Hematopoietic multipotent progenitor cell treated with erythropoietin and hydrocortisone succinate and interleukin-3 and kit ligand, for 4 days (in vitro differentiated cells): Measurements from ENCODE around the gene PDE4A.
A peak's percentile ranks its signal among the peaks of the same experiment; 100 is the strongest.
"Not testable (repeated sequence)": the region's sequence is repeated elsewhere in the genome, so short reads cannot be mapped to it uniquely, and the experiment has no call there.

Source experiments
- DNase-seq: peaks from one replicate; pipeline ENCODE4 v3.0.0-alpha.2; 2015

PDE4A gene

DNA sequence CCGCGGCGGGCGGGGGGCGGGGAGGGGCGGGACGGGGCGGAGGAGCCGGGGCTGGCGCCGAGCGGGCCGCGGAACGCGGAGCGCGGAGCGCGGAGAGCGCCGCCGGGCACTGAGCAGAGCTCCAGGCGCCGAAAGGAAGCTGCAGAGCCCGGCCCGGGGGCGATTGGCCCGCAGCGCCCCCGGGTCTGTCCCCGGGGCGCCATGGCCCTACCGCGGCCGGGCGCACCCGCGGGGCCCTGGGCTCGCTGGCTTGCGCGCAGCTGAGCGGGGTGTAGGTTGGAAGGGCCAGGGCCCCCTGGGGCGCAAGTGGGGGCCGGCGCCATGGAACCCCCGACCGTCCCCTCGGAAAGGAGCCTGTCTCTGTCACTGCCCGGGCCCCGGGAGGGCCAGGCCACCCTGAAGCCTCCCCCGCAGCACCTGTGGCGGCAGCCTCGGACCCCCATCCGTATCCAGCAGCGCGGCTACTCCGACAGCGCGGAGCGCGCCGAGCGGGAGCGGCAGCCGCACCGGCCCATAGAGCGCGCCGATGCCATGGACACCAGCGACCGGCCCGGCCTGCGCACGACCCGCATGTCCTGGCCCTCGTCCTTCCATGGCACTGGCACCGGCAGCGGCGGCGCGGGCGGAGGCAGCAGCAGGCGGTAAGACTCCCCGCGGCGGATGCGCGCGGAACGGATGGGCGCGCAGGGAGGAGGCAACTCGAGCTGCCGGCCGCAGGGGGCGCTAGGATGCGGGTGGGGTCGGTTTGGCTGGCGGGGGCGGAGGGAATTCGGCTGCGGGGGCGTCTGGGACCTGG, at the start of gene PDE4A:
Gene PDE4A (plus strand): TSS at position 95 of the 796 bp plus-strand sequence. CDS start 227 bp downstream, at position 322.
- DNase-seq = peak; percentile 81

DNA sequence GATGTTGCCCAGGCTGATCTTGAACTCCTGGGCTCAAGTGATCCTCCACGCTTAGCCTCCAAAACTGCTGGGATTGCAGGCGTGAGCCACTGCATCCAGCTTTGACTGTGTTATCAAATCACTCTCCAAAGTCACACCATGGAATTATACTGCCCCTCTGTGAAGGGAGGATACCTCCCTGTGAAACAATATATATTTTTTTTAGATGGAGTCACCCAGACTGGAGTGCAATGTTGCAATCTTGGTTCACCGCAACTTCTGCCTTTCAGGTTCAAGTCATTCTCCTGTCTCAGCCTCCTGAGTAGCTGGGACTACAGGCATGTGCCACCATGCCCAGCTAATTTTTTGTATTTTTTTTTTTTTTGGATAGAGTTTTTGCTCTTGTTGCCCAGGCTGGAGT, 47.6 kb upstream of the PDE4A start:
- DNase-seq = peak; percentile 34

DNA sequence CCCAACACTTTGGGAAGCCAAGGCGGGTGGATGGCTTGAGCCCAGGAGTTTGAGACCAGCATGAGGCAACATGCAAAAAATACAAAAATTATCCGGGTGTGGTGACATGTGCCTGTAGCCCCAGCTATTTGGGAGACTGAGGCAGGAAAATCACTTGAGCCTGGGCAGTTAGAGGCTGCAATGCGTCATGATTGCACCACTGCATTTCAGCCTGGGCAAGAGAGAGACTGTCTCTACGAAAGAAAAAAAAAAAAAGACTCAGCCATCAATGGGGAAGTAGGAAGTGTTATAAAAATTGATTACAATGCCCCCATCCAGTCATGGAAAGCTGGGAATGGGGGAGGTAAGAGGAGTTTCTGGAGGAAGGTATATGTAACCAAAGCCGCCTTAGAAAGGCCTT, 45.4 kb upstream of the PDE4A start:
- DNase-seq = no peak

DNA sequence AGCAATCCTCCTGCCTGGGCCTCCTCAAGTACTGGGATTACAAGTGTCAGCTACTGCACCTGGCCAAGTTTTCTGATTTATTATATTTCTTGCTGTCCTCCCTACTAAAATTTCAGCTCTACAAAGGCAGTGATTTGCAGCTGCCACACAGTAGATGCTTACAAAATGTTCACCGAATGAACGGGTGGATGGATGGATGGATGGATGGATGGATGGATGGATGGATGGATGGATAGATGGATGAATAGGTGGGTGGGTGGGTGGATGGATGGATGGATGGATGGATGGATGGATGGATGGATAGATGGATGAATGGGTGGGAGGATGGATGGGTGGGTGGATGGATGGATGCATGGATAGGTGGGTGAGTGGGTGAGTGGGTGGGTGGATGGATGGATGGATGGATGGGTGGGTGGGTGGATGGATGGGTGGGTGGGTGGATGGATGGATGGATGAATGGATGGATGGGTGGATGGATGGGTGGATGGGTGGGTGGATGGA, 43.1 kb upstream of the PDE4A start:
- DNase-seq = not testable (repeated sequence)

DNA sequence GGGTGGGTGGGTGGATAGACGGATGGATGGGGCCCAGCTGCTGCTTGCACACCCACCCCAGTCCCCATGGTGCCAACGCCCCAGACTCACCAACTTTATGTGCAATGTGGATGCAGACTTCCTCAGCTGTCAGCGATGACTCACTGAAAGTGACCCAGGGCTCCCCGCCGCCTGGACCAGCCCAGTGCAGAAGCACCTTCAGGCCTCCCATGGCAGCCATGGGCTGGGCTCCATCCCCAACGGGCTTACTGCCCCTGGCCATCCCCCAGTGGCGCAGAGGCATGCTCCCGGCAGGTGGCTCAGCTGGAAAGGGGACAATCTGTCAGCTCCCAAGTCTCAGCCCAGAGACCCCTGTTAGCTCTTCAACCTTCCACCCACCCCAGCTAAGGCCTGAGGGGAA, 42.2 kb upstream of the PDE4A start:
- DNase-seq = no peak

DNA sequence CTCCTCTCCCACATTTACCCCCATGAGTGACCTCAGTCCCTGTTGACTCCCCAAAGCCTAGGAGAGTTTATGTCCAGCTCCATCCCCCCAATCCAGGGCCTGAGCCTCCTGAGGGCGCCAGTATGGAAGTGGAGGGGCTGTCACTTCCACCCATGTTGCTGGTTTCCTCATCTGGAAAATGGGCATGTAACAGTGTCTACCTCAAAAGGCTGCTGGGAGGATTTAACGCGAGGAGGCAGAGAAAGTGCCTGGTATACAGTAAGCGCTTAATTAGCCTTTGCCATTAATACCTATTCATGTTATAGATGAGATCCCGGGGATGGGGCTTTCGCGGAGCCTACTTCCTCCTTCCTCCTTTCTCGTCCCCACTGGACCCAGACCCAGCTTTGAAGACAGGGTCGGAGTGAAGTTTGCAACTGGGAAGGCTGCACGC, 40.4 kb upstream of the PDE4A start:
- no peak for DNase-seq

DNA sequence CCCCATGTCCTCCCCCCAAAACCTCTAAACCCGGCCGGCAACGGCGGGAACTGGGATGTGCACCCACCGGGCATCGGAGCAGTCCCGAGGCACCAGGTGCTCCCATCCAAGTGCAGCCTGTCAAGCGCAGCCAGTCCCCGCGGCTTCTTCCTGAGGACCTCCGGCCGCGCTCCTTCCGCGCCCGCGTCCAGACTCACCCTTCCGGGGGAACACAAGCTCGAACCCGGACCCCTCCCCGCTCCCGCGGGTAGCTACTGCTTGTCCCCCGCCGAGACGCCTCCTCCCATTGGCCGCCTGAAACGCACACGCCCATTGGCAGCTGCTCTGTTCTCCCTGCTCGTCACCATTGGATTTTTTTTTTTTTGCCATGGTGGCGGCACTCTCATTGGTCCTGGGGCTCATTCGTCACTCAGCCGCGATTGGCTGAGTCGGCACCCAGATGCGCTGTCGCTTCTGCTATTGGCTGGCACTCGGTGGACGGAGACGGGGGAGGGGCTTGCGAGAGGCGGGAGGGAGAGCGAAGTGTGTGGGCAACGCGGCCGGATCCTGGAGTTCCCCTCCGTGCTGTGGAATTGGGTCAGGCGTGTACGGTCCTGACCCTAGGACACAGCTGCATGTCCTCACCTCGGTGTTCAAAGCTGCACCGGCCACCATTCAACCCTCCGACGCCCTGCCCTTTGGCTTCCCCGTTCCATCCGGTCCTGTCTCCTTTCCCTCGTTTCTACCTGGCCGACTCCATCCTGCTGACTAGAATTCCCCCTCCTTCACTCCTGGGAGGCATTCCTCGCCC, 39.8 kb upstream of the PDE4A start, which contains the start of gene TYK2:
Gene TYK2 (minus strand): TSS at position 260 of the 790 bp plus-strand sequence. CDS start 2,166 bp downstream, outside the sequence.
- DNase-seq = peak; percentile 99

DNA sequence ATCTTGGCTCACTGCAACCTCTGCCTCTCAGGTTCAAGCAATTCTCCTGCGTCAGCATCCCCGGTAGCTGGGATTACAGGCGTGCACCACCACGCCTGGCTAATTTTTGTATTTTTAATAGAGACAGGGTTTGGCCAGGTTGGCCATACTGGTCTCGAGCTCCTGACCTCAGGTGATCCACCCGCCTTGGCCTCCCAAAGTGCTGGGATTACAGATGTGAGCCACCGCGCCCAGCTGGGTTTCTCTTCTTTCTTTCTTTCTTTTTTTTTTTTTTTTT, 37.2 kb upstream of the PDE4A start:
- DNase-seq = not testable (repeated sequence)

DNA sequence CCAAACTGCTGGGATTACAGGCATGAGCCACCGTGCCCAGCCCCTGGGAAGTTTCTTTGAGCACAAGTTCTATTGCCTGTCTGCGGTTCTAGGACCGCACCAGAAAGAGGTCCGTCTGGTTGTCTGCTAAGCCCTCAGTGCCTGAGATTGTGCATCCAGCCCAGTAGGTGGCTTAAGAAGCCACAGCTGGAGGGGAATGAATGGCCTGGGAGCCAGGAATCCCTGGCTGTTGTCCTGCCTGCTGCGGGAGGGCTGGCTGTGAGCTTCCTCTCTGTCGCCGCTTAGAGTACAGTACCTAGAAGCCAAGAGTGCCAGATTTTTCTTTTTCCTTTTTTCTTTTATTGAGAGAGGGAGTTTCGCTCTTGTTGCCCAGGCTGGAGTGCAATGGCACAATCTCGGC, 35.8 kb upstream of the PDE4A start:
- DNase-seq = no peak

DNA sequence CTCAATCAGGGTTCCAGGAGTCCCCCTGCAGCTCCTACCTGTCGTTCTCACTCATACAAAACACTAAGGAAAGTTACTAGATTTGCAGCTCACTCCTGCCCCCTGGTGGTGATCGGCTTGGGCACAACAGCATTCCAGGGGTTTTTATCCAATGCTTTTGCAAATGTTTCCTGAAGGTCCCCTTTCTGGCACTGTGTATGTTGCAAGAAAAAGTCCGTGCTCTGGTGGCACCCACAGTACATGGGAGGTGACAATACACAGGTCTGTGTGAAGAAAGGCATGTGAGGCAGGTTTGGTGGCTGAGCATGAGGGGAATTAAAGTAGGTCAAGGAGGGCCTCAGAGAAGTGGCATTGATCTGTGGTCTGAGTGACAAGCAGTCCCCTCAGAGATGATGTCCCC, 31.4 kb upstream of the PDE4A start:
- DNase-seq = peak; percentile 85

DNA sequence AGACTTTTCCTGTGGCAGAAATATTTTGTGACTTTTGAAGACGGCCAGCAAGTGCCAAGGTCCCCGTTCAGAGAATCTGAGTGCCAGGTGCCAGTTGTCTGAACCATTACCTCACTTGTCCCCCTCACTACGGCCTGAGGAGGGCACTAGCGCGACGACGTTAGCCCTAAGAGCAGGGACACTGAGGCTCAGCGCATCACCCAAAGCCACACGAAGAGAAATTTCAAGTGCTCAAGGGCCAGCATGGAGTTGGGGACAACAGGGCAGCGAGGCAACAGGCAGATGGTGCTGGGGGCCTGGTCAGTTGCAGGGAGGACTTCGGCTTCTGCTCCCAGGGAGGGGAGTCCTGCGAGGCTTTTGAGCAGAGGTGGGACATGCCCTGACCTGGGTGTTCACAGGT, 30.5 kb upstream of the PDE4A start:
- DNase-seq = peak; percentile 52

DNA sequence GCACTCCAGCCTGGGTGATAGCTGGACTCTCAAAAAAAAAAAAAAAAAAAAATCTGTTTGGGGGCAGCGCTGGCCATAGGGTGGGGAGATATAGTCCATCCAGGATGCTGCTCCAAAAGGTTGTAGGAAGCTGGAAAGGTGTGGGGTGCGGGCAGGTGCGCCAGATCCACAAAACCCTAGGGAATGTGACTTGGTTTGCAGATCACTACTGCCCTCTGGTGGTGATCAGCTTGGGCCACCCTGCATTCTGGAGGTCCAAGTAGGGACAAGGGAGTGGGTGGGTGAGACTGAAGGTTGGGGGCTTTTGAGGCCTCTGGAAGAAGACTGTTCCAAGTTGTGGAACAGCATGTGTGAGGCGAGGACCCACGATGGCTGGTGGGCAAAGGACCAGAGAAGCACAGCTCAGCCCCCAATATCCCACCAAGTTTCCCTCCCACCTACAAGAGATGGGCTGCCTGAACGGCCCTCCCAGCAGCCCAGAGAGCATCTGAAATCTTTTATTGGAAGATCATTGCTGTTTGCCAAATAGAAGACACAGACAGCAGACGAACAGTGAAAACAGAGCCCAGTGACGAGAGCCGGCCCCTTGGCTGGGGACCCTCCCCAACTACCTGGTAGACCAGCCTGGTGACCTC, 29.6 kb upstream of the PDE4A start:
- DNase-seq = peak; percentile 82

DNA sequence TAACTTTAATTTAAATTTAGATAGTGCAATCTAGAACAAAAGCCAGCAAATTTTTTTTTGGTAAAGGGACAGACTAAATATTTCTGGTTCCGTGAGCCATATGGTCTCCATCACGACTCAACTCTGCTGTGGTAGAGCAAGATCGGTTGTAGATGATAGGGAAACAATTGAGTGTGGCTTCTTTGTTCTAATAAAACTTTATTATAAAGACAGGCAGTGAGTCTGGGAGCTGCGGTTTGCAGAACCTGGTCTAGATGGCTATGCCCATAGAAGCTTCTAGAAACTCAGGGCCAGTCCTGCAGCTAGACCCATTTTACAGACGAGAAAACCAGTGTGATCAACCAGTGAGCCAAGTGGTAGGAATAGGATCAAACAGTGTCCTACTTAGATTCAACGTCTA, 28.2 kb upstream of the PDE4A start:
- DNase-seq = no peak

DNA sequence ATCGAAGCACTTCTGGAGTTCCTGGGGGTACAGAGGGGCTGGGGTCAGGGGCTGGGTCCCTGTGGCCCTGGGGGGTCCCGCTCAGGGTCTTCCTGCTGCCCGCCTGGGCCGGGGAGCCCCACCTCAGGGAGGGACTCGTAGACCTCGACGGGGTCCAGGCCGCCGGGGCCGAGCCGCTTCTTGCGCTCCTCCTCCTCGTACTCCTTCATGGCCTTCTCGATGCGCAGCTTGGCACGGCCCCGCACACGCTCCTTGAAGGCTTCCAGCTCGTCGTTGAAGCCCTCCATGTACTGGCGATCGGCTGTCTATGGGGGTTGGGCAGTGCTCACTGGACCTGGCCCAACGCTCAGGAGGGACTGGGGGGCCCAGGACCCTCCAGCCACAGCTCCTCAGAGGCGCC, 27.2 kb upstream of the PDE4A start:
- no peak for DNase-seq

DNA sequence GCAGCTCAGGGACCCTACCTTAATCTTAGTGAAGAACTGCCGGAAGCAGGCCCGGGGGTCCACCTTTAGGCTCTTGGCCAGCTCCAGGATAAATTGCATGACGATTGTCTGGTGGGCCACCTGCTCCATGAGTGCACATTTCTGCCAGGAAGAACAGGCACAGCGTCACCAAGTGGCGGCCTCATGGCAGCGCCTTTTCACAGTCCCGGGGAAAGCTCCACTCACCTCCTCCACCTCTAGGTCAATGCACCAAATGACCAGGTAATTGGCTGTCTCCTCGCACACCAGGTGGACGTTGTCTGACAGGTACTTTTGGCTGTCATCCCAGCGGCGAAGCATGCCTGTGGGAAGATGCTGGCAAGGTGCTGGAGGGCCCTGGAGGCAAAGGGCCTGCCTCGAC, 25.3 kb upstream of the PDE4A start:
- no peak for DNase-seq

DNA sequence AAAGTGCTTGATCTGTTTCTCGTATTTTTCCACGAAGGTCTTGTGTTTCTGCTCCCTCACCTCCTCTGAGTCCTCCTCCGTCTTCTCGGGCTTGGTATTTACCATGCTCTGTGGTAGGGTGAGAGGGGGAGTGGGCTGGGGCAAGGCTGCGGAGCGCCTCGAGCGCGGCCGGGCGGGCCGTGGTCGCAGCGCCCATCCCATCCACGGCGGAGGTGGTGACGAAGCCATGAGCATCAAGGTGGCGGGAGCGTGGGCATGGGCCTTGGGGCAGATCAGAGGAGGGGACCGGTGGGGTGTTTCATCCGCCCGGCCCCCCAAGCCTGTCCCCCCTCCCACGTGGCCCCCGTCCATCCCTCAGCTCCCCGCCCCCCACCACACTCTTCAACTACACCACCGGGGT, 24.9 kb upstream of the PDE4A start:
- DNase-seq = no peak

DNA sequence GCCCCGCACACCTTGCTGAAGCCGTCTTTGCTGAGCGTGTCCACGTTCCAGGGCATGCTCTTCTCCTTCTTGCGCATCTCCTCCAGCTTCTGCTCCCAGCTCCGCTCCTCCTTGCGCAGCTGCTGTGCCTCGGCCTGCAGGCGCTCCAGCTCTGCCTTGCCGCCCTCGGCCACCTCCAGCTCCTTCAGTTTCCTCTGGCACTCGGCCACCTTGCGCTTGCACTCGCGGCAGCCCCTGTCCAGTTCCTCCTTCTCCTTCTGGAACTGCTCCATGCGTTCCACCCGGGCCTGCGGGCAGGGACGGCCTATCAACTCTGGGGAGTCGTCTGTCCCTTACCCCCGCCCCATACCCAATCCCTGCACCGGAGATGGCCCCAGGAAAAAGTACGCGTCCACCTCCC, 24.4 kb upstream of the PDE4A start:
- no peak for DNase-seq

DNA sequence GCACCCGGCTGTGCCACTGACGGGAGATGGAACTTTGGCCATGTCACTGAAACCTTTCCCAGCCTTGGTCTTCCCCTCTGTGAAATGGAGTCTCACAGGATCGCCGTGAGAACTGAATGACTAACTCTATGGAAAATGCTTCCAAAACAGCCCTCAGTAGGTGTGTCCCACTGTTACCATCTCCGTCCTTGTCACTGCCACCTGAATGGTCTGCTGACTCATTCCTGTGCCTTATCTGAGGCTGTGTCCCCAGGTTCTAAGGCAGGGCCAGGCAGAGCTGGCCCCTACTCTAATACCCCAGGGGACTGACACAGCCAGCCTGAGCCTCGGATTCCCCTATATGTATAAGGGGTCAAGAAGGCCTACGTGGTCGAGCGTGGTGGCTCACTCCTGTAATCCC, 21.5 kb upstream of the PDE4A start:
- DNase-seq = no peak

DNA sequence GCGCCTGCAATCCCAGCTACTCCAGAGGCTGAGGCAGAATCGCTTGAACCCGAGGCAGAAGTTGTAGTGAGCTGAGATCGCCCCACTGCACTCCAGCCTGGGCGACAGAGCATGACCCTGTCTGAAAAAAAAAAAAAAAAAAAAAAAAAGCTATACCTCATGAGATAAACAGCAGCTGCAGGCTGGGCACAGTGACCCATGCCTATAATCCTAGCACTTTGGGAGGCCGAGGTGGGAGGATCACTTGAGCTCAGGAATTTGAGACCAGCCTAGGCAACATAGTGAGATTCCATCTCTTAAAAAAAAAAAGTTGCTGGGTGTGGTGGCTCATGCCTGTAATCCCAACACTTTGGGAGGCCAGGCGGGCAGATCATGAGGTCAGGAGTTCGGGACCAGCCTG, 21.0 kb upstream of the PDE4A start:
- DNase-seq = not testable (repeated sequence)

DNA sequence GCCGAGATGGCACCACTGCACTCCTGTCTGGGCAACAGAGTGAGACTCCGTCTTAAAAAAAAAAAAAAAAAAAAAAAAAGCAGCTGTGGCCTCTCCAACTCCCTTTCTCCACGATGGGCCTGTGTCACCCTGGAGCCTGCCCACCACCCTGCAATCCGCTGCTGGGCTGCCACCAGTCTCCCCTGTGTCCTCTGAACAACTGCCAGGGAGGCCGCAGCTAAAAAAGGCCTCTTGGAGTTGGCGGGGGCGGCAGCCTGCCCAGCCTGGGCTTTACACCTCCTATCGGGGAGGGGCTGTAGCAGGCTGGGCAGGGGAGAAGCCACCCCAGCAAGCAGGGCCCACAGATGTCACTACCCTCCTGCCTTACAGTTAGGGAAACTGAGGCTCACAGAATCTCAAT, 20.5 kb upstream of the PDE4A start:
- DNase-seq = no peak

DNA sequence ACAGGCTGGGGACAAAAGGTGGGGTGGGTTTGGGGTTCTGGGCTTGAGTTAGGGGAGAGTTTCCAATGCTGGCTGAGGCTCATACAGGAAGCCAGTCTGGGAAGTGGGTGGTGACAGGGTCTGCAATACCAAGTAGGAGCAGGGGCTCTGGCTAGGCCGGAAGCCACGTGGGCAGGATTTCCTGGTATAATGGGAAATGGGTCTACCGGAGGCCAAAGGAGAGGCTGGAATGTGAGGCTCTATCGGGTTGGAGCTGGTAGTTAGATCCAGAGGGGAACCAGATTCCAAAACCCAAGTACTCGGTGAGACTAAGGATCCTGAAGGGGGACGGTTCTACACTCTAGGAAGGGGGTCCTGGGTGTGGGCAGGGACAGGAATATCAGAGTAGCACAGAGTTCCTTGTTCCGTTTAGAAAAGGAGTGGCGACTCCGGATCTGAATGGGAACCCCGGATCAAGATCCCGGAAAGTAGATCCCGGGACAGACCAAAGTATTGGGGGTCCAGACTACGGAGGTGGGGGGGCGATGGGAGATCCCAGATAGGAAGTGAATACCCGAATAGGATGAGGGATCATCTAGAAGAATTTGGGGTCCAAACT, 17.8 kb upstream of the PDE4A start:
- peak; percentile 52 for DNase-seq

DNA sequence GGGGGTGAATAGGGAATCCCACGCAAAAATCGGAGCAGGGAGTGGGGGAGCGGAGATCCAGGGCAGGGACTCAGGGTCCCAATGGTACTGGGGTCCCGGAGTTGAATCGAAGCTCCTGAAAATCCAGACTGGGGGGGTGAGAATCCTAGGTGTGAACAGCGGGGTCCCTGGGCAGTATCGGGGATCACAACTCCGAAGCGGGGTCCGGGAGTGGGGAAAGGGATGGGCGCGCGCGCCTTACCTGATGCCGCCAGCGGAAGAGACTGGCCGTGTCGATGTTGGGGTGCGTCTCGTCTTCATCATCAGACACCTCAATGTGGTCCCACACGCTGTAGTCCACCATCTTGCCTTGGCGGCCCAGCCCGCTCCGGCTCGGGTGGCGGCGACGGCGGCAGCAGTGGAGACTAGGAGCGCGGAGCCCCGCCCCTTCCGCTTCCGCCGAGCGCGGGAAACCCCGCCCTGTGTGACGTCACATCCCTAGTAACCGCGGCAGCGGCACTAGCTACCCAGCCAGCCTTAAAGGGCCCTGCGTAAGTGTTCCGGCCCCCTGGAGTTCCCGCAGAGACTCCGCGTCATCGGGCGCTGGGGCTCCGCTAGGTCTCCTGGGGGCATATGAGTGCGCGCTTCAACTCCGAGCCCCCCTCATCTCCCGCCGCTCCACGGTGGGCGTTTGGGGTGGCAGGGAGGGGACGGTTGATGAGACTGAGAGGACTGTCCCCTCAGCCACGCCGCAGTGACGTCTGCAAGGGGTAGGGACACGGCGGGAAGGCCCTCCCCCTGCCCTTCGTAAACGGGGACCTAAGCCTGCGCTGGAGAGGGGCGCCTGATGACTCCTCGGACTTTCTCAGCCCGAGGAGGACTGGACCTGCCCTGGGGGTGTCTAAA, 17.0 kb upstream of the PDE4A start, which contains the start of gene CDC37:
Gene CDC37 (minus strand): TSS at position 406 of the 885 bp plus-strand sequence. CDS start 63 bp downstream, at position 343.
- DNase-seq = peak; percentile 98
